ENCODE results near the gene ASGR1.

Gene ASGR1

DNA sequence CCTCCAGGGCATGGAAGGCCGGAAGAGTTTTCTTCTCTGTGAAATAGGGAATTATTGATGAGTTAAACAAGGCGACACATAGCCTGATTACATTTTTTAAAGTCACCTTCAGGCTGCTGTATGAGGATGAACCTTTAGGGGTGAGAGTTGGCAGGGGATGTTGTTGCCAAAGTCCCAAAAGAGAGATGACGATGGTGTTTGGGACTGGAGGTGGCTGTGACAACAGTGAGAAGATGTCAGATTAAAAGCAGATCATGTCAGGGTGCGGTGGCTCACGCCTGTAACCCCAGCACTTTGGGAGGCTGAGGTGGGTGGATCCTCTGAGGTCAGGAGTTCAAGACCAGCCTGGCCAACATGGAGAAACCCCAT lies 47.8 kb downstream of the ASGR1 start (continued):
- TF ChIP-seq ARNTL (CRISPR knock-in tag; IDR thresholded peaks at IDR 0.05; ENCODE audit: borderline replicate concordance, low read depth) (no peak), ZNF70 (CRISPR knock-in tag; IDR thresholded peaks at IDR 0.05) (no peak), ISL1 (CRISPR knock-in tag; IDR thresholded peaks at IDR 0.05) (no peak)
- TF ChIP-seq, protein P1, sequence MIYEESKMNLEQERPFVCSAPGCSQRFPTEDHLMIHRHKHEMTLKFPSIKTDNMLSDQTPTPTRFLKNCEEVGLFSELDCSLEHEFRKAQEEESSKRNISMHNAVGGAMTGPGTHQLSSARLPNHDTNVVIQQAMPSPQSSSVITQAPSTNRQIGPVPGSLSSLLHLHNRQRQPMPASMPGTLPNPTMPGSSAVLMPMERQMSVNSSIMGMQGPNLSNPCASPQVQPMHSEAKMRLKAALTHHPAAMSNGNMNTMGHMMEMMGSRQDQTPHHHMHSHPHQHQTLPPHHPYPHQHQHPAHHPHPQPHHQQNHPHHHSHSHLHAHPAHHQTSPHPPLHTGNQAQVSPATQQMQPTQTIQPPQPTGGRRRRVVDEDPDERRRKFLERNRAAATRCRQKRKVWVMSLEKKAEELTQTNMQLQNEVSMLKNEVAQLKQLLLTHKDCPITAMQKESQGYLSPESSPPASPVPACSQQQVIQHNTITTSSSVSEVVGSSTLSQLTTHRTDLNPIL (CRISPR knock-in tag; IDR thresholded peaks at IDR 0.05; ENCODE audit: low read depth) = no peak

DNA sequence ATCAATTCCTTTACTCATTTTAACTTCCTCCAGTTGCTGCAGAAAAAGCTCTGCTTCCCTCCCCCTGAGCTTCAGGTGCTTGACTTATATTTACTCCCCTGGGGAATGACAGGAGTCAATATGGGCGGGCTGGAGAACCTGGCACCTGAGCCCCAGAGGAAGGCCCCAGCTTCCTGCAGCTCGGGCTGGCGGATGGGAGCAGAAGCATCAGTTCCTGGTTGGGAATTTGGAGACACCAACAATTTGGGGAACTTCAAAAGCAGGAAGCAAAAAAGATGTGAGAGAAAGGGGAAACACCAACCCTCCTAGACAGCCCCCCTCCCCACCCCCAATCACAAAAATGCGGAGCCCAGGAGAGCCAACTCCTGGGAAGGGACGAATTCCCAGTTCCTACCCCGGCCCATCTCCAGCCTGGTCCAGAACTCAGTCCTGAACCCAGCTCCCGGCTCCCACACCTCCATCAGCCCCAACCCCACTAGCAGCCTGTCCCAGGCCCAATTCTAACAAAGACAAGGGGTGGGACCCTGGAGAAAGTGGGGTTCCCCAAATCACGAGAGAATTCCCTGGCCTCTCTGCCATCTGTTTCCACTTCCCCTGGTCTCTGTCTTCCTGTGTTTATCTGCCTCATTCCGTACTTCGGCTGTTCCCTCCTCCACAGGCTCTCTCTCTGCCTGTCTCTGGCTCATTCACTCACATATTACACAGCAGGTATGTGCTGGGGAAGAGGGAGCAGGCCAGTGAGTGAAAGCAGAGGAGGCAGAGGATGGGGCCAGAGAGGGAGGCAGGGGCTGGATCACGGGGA lies 48.3 kb downstream of the ASGR1 start:
- peak; percentile 34; the same call in 1 of the 3 replicates for ATAC-seq
- TF ChIP-seq ZFP3 (CRISPR knock-in tag; IDR thresholded peaks at IDR 0.05) = no peak

DNA sequence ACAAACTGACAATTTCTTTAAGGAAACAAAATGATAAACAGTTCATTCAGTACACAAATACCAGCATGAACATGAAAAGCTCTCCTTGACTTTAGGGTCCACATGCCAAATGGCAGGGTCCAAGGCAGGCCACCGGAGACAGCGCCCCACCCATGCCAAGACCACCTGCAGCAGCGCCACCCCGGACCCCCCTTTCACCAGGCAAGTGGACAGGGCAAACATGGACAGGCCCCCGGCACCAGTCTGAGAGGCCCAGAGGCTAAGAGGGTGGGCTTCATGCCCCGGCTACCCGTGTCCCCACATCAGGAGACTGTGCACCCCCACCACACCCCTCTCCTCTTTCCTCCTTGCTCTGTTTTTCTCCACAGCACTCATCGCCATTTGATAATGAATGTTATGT lies 49.9 kb downstream of the ASGR1 start:
- no peak for TF ChIP-seq SNAI2 (CRISPR knock-in tag; IDR thresholded peaks at IDR 0.05)
- TF ChIP-seq ZNF8 (CRISPR knock-in tag; IDR thresholded peaks at IDR 0.05) = no peak
- TF ChIP-seq ISL1 (CRISPR knock-in tag; IDR thresholded peaks at IDR 0.05) = no peak
- TF ChIP-seq, protein P2, sequence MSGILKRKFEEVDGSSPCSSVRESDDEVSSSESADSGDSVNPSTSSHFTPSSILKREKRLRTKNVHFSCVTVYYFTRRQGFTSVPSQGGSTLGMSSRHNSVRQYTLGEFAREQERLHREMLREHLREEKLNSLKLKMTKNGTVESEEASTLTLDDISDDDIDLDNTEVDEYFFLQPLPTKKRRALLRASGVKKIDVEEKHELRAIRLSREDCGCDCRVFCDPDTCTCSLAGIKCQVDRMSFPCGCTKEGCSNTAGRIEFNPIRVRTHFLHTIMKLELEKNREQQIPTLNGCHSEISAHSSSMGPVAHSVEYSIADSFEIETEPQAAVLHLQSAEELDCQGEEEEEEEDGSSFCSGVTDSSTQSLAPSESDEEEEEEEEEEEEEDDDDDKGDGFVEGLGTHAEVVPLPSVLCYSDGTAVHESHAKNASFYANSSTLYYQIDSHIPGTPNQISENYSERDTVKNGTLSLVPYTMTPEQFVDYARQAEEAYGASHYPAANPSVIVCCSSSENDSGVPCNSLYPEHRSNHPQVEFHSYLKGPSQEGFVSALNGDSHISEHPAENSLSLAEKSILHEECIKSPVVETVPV (CRISPR knock-in tag; IDR thresholded peaks at IDR 0.05) = no peak
- no peak for TF ChIP-seq TOX (CRISPR knock-in tag; IDR thresholded peaks at IDR 0.05; ENCODE audit: borderline replicate concordance)
- TF ChIP-seq BACH2 (CRISPR knock-in tag; IDR thresholded peaks at IDR 0.05; ENCODE audit: borderline replicate concordance) = no peak
- TF ChIP-seq RARB (CRISPR knock-in tag; IDR thresholded peaks at IDR 0.05) = no peak
- TF ChIP-seq ZFP3 (CRISPR knock-in tag; IDR thresholded peaks at IDR 0.05) = no peak
- TF ChIP-seq ESRRG (CRISPR knock-in tag; IDR thresholded peaks at IDR 0.05) = no peak
- TF ChIP-seq, protein P3, sequence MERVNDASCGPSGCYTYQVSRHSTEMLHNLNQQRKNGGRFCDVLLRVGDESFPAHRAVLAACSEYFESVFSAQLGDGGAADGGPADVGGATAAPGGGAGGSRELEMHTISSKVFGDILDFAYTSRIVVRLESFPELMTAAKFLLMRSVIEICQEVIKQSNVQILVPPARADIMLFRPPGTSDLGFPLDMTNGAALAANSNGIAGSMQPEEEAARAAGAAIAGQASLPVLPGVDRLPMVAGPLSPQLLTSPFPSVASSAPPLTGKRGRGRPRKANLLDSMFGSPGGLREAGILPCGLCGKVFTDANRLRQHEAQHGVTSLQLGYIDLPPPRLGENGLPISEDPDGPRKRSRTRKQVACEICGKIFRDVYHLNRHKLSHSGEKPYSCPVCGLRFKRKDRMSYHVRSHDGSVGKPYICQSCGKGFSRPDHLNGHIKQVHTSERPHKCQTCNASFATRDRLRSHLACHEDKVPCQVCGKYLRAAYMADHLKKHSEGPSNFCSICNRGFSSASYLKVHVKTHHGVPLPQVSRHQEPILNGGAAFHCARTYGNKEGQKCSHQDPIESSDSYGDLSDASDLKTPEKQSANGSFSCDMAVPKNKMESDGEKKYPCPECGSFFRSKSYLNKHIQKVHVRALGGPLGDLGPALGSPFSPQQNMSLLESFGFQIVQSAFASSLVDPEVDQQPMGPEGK (CRISPR knock-in tag; IDR thresholded peaks at IDR 0.05; ENCODE audit: borderline replicate concordance) = no peak
- no peak for ATAC-seq

DNA sequence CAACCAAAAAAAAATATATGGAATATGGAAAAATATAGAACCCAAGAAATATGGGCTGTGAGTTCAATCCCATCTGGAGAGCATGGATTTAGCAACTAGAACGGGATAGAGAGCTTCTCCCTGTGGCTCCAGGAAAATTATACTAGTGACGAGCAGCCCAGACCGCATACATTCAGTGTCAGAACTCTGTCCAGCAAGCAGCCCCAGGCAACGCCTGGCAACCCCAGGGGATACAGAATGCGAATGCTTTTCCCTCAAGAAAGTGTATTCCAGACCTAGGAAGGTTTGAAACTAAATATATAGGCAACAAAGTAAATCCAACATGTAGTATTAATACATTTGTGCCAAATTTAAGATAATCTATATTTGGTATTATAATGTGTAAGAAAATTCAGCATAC lies 51.0 kb downstream of the ASGR1 start:
- no peak for ATAC-seq
- TF ChIP-seq BACH2 (CRISPR knock-in tag; IDR thresholded peaks at IDR 0.05; ENCODE audit: borderline replicate concordance) (no peak), PPARA (CRISPR knock-in tag; IDR thresholded peaks at IDR 0.05; ENCODE audit: borderline replicate concordance) (no peak), ZC3H10 (CRISPR knock-in tag; IDR thresholded peaks at IDR 0.05) (no peak), CSDC2 (CRISPR knock-in tag; IDR thresholded peaks at IDR 0.05) (no peak), TOX (CRISPR knock-in tag; IDR thresholded peaks at IDR 0.05; ENCODE audit: borderline replicate concordance) (no peak), SNAI2 (CRISPR knock-in tag; IDR thresholded peaks at IDR 0.05) (no peak), ZNF8 (CRISPR knock-in tag; IDR thresholded peaks at IDR 0.05) (no peak), ESRRG (CRISPR knock-in tag; IDR thresholded peaks at IDR 0.05) (no peak), OSR1 (CRISPR knock-in tag; IDR thresholded peaks at IDR 0.05) (no peak), ZNF565 (CRISPR knock-in tag; conservative IDR thresholded peaks at IDR 0.05; ENCODE audit: low read depth) (no peak), GLIS3 (CRISPR knock-in tag; IDR thresholded peaks at IDR 0.05) (no peak)
- TF ChIP-seq, protein P1 (CRISPR knock-in tag; IDR thresholded peaks at IDR 0.05; ENCODE audit: low read depth) = no peak
- TF ChIP-seq, protein P4, sequence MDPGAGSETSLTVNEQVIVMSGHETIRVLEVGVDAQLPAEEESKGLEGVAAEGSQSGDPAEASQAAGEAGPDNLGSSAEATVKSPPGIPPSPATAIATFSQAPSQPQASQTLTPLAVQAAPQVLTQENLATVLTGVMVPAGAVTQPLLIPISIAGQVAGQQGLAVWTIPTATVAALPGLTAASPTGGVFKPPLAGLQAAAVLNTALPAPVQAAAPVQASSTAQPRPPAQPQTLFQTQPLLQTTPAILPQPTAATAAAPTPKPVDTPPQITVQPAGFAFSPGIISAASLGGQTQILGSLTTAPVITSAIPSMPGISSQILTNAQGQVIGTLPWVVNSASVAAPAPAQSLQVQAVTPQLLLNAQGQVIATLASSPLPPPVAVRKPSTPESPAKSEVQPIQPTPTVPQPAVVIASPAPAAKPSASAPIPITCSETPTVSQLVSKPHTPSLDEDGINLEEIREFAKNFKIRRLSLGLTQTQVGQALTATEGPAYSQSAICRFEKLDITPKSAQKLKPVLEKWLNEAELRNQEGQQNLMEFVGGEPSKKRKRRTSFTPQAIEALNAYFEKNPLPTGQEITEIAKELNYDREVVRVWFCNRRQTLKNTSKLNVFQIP (CRISPR knock-in tag; IDR thresholded peaks at IDR 0.05; ENCODE audit: borderline replicate concordance, low read depth) = no peak
- TF ChIP-seq, protein P3 (CRISPR knock-in tag; IDR thresholded peaks at IDR 0.05; ENCODE audit: borderline replicate concordance) = no peak
- TF ChIP-seq, protein P5, sequence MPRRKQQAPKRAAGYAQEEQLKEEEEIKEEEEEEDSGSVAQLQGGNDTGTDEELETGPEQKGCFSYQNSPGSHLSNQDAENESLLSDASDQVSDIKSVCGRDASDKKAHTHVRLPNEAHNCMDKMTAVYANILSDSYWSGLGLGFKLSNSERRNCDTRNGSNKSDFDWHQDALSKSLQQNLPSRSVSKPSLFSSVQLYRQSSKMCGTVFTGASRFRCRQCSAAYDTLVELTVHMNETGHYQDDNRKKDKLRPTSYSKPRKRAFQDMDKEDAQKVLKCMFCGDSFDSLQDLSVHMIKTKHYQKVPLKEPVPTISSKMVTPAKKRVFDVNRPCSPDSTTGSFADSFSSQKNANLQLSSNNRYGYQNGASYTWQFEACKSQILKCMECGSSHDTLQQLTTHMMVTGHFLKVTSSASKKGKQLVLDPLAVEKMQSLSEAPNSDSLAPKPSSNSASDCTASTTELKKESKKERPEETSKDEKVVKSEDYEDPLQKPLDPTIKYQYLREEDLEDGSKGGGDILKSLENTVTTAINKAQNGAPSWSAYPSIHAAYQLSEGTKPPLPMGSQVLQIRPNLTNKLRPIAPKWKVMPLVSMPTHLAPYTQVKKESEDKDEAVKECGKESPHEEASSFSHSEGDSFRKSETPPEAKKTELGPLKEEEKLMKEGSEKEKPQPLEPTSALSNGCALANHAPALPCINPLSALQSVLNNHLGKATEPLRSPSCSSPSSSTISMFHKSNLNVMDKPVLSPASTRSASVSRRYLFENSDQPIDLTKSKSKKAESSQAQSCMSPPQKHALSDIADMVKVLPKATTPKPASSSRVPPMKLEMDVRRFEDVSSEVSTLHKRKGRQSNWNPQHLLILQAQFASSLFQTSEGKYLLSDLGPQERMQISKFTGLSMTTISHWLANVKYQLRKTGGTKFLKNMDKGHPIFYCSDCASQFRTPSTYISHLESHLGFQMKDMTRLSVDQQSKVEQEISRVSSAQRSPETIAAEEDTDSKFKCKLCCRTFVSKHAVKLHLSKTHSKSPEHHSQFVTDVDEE (CRISPR knock-in tag; IDR thresholded peaks at IDR 0.05) = no peak
- TF ChIP-seq, protein P2 (CRISPR knock-in tag; IDR thresholded peaks at IDR 0.05) = no peak
